MM.1S (cell line): ENCODE data around the gene DEAF1.

ENCODE experiments used
- DNase-seq: peaks from one replicate; pipeline ENCODE4 v3.0.0-alpha.2; 2015
- H2AFZ ChIP-seq: fragments of 300-600 bp; sonication (generic); 2 replicates; pipeline ENCODE4 v1.6.0; 2016; ENCODE audit warnings: antibody characterized with exemption, low read length
- H3F3A ChIP-seq: fragments of 300-600 bp; sonication (generic); 2 replicates; pipeline ENCODE4 v1.6.1; 2016; ENCODE audit warnings: mild to moderate bottlenecking, antibody characterized with exemption, low read length, moderate library complexity, mixed read lengths; ENCODE audit not compliant: insufficient read depth
- H3K27ac ChIP-seq: fragments of 300-600 bp; sonication (generic); 2 replicates; pipeline ENCODE4 v1.5.1; 2016; ENCODE audit warnings: mild to moderate bottlenecking, low read length
- H3K27me3 ChIP-seq: fragments of 300-600 bp; sonication (generic); replicated peaks from 2 replicates; pipeline ENCODE4 v1.6.0; 2016; ENCODE audit warnings: low read length; ENCODE audit not compliant: insufficient read depth
- H3K36me3 ChIP-seq: fragments of 300-600 bp; sonication (generic); replicated peaks from 2 replicates; pipeline ENCODE4 v1.6.1; 2016; ENCODE audit warnings: mild to moderate bottlenecking, low read length, mixed read lengths; ENCODE audit not compliant: insufficient read depth
- H3K4me1 ChIP-seq: fragments of 300-600 bp; sonication (generic); 2 replicates; pipeline ENCODE4 v1.6.1; 2016; ENCODE audit warnings: low read length, mixed read lengths
- H3K4me2 ChIP-seq: fragments of 300-600 bp; sonication (generic); 2 replicates; pipeline ENCODE4 v1.6.0; 2016; ENCODE audit warnings: low read depth, low read length
- H3K4me3 ChIP-seq: fragments of 300-600 bp; sonication (generic); 2 replicates; pipeline ENCODE4 v1.5.1; 2016; ENCODE audit warnings: low read length, mixed read lengths
- H3K79me2 ChIP-seq: fragments of 300-600 bp; sonication (generic); 2 replicates; pipeline ENCODE4 v1.6.1; 2016; ENCODE audit warnings: mixed run types, low read length, mixed read lengths
- H3K9ac ChIP-seq: fragments of 300-600 bp; sonication (generic); 2 replicates; pipeline ENCODE4 v1.6.1; 2016; ENCODE audit warnings: low read length, mixed read lengths
- H3K9me2 ChIP-seq: fragments of 300-600 bp; sonication (generic); replicated peaks from 2 replicates; pipeline ENCODE4 v1.6.1; 2016; ENCODE audit warnings: mild to moderate bottlenecking, low read length, mixed read lengths; ENCODE audit not compliant: insufficient read depth
- H3K9me3 ChIP-seq: fragments of 300-600 bp; sonication (generic); replicated peaks from 2 replicates; pipeline ENCODE4 v1.6.1; 2016; ENCODE audit warnings: mild to moderate bottlenecking, low read length, mixed read lengths; ENCODE audit not compliant: insufficient read depth
- H4K20me1 ChIP-seq: fragments of 300-600 bp; sonication (generic); 2 replicates; pipeline ENCODE4 v1.6.1; 2016; ENCODE audit warnings: mild to moderate bottlenecking, low read length, moderate library complexity, mixed read lengths; ENCODE audit not compliant: insufficient read depth
- CTCF ChIP-seq: fragments of 300-600 bp; sonication (generic); IDR thresholded peaks from 2 replicates; pipeline ENCODE4 v1.5.1; 2016; ENCODE audit warnings: antibody characterized with exemption, low read length, mixed read lengths
- EZH2 ChIP-seq: fragments of 300-600 bp; sonication (generic); optimal IDR thresholded peaks from 2 replicates; pipeline ENCODE3; 2017; ENCODE audit warnings: low read depth, mild to moderate bottlenecking, antibody characterized with exemption, low read length, mixed read lengths
- EZH2phosphoT487 ChIP-seq: fragments of 300-600 bp; sonication (generic); IDR thresholded peaks from 2 replicates; pipeline ENCODE4 v1.6.1; 2018; ENCODE audit warnings: antibody characterized with exemption, low read length

Gene DEAF1

DNA sequence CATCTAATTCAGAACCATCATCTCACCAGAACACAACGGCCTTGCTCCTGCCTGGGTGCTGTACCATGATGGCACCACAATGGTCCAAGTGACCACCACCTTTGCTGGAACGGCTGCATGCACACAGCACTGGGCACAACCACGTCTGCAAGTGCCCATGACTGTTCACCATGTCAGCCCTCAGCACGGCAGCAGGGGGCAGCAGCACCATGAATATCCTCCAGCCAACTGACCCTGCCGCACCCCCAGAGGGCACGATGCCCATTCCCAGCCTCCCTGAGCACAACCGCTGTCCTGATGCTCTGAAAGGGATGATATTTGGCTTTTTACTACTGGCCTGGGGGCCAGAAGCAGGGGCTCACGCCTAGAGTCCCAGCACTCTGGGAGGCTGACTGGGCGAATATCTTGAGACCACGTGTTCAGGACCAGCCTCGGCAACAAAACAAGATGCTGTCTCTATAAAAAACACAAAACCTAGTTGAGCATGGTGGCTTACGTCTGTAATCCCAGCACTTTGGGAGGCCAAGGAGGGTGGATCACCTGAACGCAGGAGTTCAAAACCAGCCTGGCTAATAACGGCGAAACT is 32.2 kb downstream of the DEAF1 start:
- Histone ChIP-seq H3K4me1 (no peaks in the 10 kb centered on the region), H3K9me2 (no peaks in the 10 kb centered on the region), H3K4me3 (no peak overlapping the region), H3K79me2 (peaks cover 12% of the 10 kb centered on the region), H3K27me3 (no peaks in the 10 kb centered on the region), H3K9ac (no peak overlapping the region), H4K20me1 (no peaks in the 10 kb centered on the region), H3K9me3 (no peaks in the 10 kb centered on the region), H3K36me3 (no peaks in the 10 kb centered on the region), H3K27ac (no peak overlapping the region), H2AFZ (no peak overlapping the region), H3F3A (no peaks in the 10 kb centered on the region), H3K4me2 (no peak overlapping the region)
- no peak for TF ChIP-seq EZH2
- TF ChIP-seq CTCF: peak; percentile 76
- TF ChIP-seq EZH2phosphoT487: no peak
- peak; percentile 51 for DNase-seq

DNA sequence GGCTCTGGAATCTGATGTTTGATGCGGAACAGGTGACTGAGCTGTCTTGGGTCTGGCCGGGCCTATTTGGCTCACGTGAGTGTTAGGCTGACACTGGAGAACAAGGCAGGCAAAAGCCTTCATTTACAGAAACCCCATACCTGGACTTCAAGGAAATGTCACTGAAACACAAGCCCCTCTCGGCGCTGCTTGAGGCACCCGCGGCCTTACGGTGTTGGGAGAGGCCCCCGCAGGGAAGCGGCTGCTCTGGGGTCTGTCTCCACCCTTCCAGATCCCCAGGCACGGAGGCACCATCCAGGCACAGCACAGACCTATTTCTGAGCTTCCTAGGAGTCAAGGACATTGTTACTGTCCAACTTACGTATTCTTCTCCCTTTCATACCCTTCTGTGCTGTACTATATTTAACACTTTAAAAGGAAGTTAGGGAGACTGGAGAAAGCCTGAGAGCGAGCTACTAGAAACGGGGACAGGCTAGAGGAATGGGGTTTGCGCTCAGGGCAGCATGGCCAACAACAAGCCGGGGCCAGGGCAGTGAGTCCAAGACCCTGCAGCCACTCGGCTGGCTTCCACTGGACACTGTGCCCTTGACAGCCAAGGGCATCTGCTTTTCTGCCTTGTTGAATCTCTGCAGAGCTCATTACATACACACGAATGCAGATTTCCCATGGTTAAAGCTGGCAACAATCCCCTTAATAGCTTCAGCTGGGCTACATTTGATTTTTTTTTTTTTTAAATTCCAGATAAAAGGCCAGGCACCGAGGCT is 34.2 kb downstream of the DEAF1 start:
- peaks cover 15% of the 10 kb centered on the region for H3K79me2 ChIP-seq
- no peak for TF ChIP-seq EZH2phosphoT487
- H3K27ac ChIP-seq: no peak overlapping the region
- H3K4me3 ChIP-seq: no peak overlapping the region
- H4K20me1 ChIP-seq: no peaks in the 10 kb centered on the region
- H3K9ac ChIP-seq: no peak overlapping the region
- no peak overlapping the region for H3K4me2 ChIP-seq
- no peaks in the 10 kb centered on the region for H3K9me3 ChIP-seq
- no peak for DNase-seq
- H3F3A ChIP-seq: no peaks in the 10 kb centered on the region
- no peaks in the 10 kb centered on the region for H3K4me1 ChIP-seq
- no peaks in the 10 kb centered on the region for H3K27me3 ChIP-seq
- no peak overlapping the region for H2AFZ ChIP-seq
- no peaks in the 10 kb centered on the region for H3K36me3 ChIP-seq
- H3K9me2 ChIP-seq: no peaks in the 10 kb centered on the region

DNA sequence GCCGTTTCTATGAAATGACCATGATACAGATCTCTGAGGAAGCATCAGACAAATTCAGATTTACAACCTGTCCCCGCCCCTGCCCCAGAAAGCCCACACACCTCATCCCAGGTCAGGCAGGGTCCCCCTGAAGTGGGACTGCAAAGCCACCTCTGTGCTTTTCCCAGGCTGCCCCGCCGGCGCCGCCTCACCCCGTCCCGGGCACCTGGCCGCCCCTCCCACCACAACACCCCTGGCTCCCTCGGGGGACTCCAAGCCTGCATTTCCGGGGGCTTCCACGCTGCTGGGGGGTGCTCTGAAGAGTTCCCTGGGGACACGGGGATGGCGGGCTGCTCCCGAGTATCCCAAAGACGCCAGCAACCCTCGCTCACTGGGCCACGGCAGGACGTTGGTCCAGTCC is 34.7 kb downstream of the DEAF1 start:
- no peak overlapping the region for H3K27ac ChIP-seq
- H3K4me2 ChIP-seq: no peak overlapping the region
- H4K20me1 ChIP-seq: no peaks in the 10 kb centered on the region
- H3K4me1 ChIP-seq: no peaks in the 10 kb centered on the region
- no peak overlapping the region for H2AFZ ChIP-seq
- H3K9ac ChIP-seq: no peak overlapping the region
- H3K79me2 ChIP-seq: peaks cover 12% of the 10 kb centered on the region
- H3K4me3 ChIP-seq: no peak overlapping the region
- H3K9me3 ChIP-seq: no peaks in the 10 kb centered on the region
- H3K36me3 ChIP-seq: no peaks in the 10 kb centered on the region
- no peaks in the 10 kb centered on the region for H3F3A ChIP-seq
- no peak for TF ChIP-seq EZH2
- TF ChIP-seq CTCF: no peak
- no peak for TF ChIP-seq EZH2phosphoT487
- no peaks in the 10 kb centered on the region for H3K9me2 ChIP-seq
- DNase-seq: no peak
- H3K27me3 ChIP-seq: no peaks in the 10 kb centered on the region

- H3K79me2 ChIP-seq: peaks cover 10% of the 10 kb centered on the region
- H3K9me2 ChIP-seq: no peaks in the 10 kb centered on the region
- no peak overlapping the region for H3K4me3 ChIP-seq
- no peaks in the 10 kb centered on the region for H4K20me1 ChIP-seq
- no peak overlapping the region for H3K27ac ChIP-seq
- H3K36me3 ChIP-seq: no peaks in the 10 kb centered on the region
- H3K27me3 ChIP-seq: no peaks in the 10 kb centered on the region
- H3K9me3 ChIP-seq: no peaks in the 10 kb centered on the region
- no peaks in the 10 kb centered on the region for H3F3A ChIP-seq
- no peak for DNase-seq
- TF ChIP-seq EZH2: no peak
- no peak overlapping the region for H2AFZ ChIP-seq
- no peak overlapping the region for H3K9ac ChIP-seq
- no peak overlapping the region for H3K4me2 ChIP-seq
- H3K4me1 ChIP-seq: no peaks in the 10 kb centered on the region
Measured at GRCh38 chr11:659532-660085, 35.4 kb downstream of the DEAF1 start.
